Neural cell (in vitro differentiated cells): ENCODE results near the gene CTU1.

Source experiments
- CTCF ChIP-seq: fragments of 450-650 bp; IDR thresholded peaks from 2 replicates; pipeline ENCODE4 v1.5.1; 2014; ENCODE audit warnings: antibody characterized with exemption, mild to moderate bottlenecking, moderate library complexity; ENCODE audit not compliant: poor library complexity, severe bottlenecking
- EP300 ChIP-seq: fragments of 450-650 bp; conservative IDR thresholded peaks from 2 replicates; pipeline ENCODE4 v1.6.1; 2014; ENCODE audit warnings: antibody characterized with exemption, mild to moderate bottlenecking, moderate library complexity; ENCODE audit not compliant: poor library complexity, severe bottlenecking
- EZH2 ChIP-seq: fragments of 200-600, 300-800 bp; shearing (Covaris generic), sonication (generic); IDR thresholded peaks from 2 replicates; pipeline ENCODE4 v1.6.1; 2014; ENCODE audit warnings: antibody characterized with exemption, low read length, borderline replicate concordance, mild to moderate bottlenecking; ENCODE audit not compliant: insufficient read depth, poor library complexity, severe bottlenecking
- MXI1 ChIP-seq: fragments of 450-650 bp; conservative IDR thresholded peaks from 2 replicates; pipeline ENCODE4 v1.6.1; 2014; ENCODE audit warnings: antibody characterized with exemption, mild to moderate bottlenecking; ENCODE audit not compliant: poor library complexity, severe bottlenecking
- POLR2AphosphoS5 ChIP-seq: IDR thresholded peaks from 2 replicates; pipeline ENCODE4 v1.6.1; 2012
- RAD21 ChIP-seq: fragments of 450-650 bp; conservative IDR thresholded peaks from 2 replicates; pipeline ENCODE4 v1.6.1; 2014; ENCODE audit warnings: antibody characterized with exemption, mild to moderate bottlenecking, moderate library complexity
- REST ChIP-seq: IDR thresholded peaks from 2 replicates; pipeline ENCODE4 v1.6.1; 2012; ENCODE audit warnings: borderline replicate concordance
- TAF1 ChIP-seq: IDR thresholded peaks from 2 replicates; pipeline ENCODE4 v1.6.1; 2012; ENCODE audit warnings: low read depth

DNA sequence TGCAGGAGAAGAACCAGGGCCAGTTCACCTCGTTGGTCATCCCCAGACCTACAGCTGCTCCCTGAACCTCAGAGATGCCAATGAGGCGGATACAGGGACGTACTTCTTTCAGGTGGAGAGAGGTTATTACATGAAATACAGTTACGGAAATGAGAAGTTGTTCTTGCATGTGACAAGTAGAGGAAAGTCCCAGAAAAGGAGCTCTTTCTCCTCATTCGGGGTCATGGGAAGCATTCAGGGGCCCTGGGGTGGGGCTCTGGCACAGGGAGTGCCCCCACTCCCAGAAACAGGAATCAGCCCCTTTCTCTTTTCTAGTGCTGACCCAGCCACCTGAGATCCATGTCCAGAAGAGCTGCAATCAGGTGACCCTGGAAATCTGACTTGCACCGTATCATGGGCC lies 12.0 kb upstream of the CTU1 start:
- no peak for TF ChIP-seq CTCF
- TF ChIP-seq EZH2: no peak
- TF ChIP-seq RAD21: no peak
- TF ChIP-seq POLR2AphosphoS5: no peak
- no peak for TF ChIP-seq TAF1
- TF ChIP-seq EP300: no peak
- no peak for TF ChIP-seq REST
- no peak for TF ChIP-seq MXI1
